Measurements from ENCODE around the gene STK35. TPM values are rescaled to one million over a fixed set of nuclear protein-coding genes. Genes with fewer than 3 reads are reported as not detected.
A peak's percentile ranks its signal among the peaks of the same experiment; 100 is the strongest.

The STK35 gene
- total RNA-seq, 1 donor, result 20.3 TPM

DNA sequence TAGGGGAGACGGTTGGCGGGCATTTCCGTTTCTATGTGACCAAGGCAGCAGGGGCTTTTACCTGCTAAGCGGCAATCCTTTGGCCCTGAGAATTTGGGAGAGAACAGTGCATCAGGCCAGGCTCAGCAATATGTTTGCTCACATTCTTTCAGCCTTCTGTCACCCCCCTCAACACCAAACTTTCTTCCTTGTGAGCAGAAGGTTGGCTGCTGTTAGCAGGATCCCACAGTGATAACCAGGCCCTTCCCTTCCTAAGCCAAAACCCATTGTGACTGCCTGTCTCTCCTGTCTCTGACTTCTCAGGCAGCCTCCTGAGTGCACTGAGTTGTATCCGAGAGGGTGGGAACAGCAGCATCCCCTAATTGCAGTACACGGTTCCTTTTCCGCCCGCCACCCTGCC, 43.7 kb downstream of the STK35 start:
- H3K4me3 ChIP-seq (ENCODE audit: low read depth, low read length), result no peak overlapping the region
- TF ChIP-seq, protein P1, sequence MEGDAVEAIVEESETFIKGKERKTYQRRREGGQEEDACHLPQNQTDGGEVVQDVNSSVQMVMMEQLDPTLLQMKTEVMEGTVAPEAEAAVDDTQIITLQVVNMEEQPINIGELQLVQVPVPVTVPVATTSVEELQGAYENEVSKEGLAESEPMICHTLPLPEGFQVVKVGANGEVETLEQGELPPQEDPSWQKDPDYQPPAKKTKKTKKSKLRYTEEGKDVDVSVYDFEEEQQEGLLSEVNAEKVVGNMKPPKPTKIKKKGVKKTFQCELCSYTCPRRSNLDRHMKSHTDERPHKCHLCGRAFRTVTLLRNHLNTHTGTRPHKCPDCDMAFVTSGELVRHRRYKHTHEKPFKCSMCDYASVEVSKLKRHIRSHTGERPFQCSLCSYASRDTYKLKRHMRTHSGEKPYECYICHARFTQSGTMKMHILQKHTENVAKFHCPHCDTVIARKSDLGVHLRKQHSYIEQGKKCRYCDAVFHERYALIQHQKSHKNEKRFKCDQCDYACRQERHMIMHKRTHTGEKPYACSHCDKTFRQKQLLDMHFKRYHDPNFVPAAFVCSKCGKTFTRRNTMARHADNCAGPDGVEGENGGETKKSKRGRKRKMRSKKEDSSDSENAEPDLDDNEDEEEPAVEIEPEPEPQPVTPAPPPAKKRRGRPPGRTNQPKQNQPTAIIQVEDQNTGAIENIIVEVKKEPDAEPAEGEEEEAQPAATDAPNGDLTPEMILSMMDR (IDR thresholded peaks at IDR 0.05; ENCODE audit: insufficient read depth, low read depth, low read length), result no peak
- DNase-seq (ENCODE audit: low read depth), result no peak

GRCh38 chr20:2146080-2146867, 44.6 kb downstream of the STK35 start:
- no peak overlapping the region for H3K4me3 ChIP-seq (ENCODE audit: low read depth, low read length)
- DNase-seq (ENCODE audit: low read depth), result no peak
- TF ChIP-seq, protein P1 (IDR thresholded peaks at IDR 0.05; ENCODE audit: insufficient read depth, low read depth, low read length), result no peak

DNA sequence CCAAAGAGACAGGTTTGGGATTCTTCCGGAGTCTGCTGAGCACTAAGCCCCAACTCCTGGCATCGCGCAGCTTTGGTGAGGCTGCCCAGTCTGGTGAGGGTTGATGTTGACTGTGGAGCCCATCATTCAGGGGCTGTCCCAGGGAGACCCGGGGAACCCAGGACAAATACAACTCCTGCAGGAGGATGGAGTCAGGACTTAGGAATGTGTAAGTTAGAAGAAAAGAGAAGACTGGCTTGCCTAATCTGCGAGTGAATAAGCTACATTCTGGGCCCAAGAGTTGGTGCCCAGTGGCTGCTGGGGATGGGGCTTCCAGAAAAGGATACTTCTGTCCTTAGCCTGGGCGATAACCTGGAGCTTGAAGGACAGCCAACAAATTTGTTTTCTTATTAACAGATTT, 47.9 kb downstream of the STK35 start:
- no peak overlapping the region for H3K4me3 ChIP-seq (ENCODE audit: low read depth, low read length)
- TF ChIP-seq, protein P1 (IDR thresholded peaks at IDR 0.05; ENCODE audit: insufficient read depth, low read depth, low read length), result no peak
- no peak for DNase-seq (ENCODE audit: low read depth)

DNA sequence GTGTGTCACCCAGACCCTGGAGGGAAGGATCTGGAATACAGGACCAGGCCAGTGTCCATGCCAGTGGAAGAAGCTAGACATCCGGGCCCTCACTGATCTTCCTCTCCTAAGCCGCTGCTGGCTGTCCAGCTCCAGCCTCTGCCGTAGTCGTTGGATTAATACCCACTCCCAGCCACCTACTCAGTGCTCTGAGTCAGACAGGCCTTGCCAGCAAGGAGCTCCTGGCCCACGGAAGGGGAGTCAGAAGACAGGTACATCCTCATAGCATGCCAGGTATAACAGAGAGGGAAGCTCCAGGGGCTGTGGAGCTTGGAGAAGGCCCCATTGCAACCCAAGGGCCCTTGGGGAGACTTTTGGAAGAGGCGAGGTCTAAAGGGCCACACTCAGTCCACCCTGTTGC, 49.0 kb downstream of the STK35 start:
- DNase-seq (ENCODE audit: low read depth), result no peak
- no peak overlapping the region for H3K4me3 ChIP-seq (ENCODE audit: low read depth, low read length)
- TF ChIP-seq, protein P1 (IDR thresholded peaks at IDR 0.05; ENCODE audit: insufficient read depth, low read depth, low read length), result no peak

GRCh38 chr20:2151858-2152281, 50.2 kb downstream of the STK35 start:
- DNase-seq (ENCODE audit: low read depth), result peak; percentile 71
- TF ChIP-seq, protein P1 (IDR thresholded peaks at IDR 0.05; ENCODE audit: insufficient read depth, low read depth, low read length), result no peak
- no peak overlapping the region for H3K4me3 ChIP-seq (ENCODE audit: low read depth, low read length)

DNA sequence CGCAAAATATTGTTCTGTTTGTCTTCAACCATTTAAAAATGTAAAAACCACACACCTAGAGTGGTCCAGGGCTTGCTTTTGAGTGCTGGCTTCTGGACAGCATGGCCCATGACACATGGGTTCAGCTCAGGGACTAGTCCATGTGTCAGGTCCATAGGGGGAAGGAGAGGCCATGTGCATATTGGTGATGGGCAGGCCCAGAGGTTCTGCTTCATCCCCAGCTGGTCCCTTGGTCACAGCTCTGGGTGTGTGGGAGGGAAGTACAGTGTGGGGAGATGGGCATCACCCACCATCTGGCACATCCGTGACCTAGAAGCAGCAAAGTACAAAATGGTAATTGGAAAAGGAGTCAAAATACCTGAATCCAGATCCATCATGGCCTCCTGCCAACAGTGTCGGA, 50.7 kb downstream of the STK35 start:
- TF ChIP-seq, protein P1 (IDR thresholded peaks at IDR 0.05; ENCODE audit: insufficient read depth, low read depth, low read length), result no peak
- DNase-seq (ENCODE audit: low read depth), result no peak
- H3K4me3 ChIP-seq (ENCODE audit: low read depth, low read length), result no peak overlapping the region

DNA sequence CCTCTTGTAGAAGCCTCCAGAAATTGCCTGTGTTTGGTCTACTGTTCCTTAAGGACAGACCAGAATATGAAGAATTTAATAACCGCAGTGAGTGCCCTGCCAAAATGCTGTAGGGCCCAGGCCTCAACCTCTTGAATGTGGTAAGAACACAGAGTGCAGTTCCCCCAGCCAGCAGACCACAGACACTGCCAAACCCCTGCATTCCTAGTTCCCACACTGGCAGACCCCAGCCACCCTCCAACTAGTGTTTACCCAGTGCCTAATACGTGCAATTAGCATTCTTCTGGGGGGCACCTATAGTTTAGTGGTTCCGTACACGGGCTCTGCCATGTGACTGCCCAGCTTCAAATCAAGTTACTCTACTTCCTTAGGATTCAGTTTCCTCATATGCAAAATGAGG, 51.7 kb downstream of the STK35 start:
- TF ChIP-seq, protein P1 (IDR thresholded peaks at IDR 0.05; ENCODE audit: insufficient read depth, low read depth, low read length), result no peak
- no peak overlapping the region for H3K4me3 ChIP-seq (ENCODE audit: low read depth, low read length)
- DNase-seq (ENCODE audit: low read depth), result no peak

All from fibroblast of villous mesenchyme (primary cell).